ENCODE data around the gene ENOSF1. TPM values are rescaled to one million over a fixed set of nuclear protein-coding genes. Genes with fewer than 3 reads are reported as not detected.

Gene ENOSF1
- total RNA-seq, 5 donors from 2014 or later (not counting 1 experiment from before 2014, with no cell fraction given), result 70.8 to 97.6 (median 75.8) TPM

GRCh38 chr18:650428-650858 is 62.0 kb downstream of the ENOSF1 start:
- no peak overlapping the region for H3K4me3 ChIP-seq (ENCODE audit: control insufficient read depth in 1 of 2, extremely low read depth in 1 of 2, low read length in 1 of 2)
- ATAC-seq (replicated peaks in 1 of 4) (peak in 1 of 4 experiments; percentile 43), DNase-seq (peak in 1 of 35 experiments; percentile 11)
- 4% methylated on average over 3 of the region's 6 CpGs for WGBS (ENCODE audit: insufficient coverage)
- H3K27me3 ChIP-seq (replicated peaks in 1 of 2; ENCODE audit: control insufficient read depth in 2 of 2, extremely low read depth in 1 of 2, insufficient read depth in 2 of 2, low read length in 1 of 2), result peaks cover 0 to 15% of the 10 kb centered on the region in 2 experiments
- no peaks in the 10 kb centered on the region for H3K36me3 ChIP-seq (ENCODE audit: control insufficient read depth in 2 of 2, extremely low read depth in 1 of 2, insufficient read depth in 1 of 2, low read length in 1 of 2)
- no peaks in the 10 kb centered on the region for H3K9me3 ChIP-seq
- no peaks in the 10 kb centered on the region for H3K36me3 Mint-ChIP-seq
- H3K27ac ChIP-seq (ENCODE audit: low read length), result no peak overlapping the region
- H3K4me3 Mint-ChIP-seq, result peak overlapping the region in 2 of 3 donors; percentile 13 to 18
- no peaks in the 10 kb centered on the region for H3K9me3 Mint-ChIP-seq
- H3K27me3 Mint-ChIP-seq, result peaks cover 13 to 19% of the 10 kb centered on the region in 2 donors
- POLR2A ChIA-PET, result no interaction called here
- no peak overlapping the region for H3K27ac Mint-ChIP-seq
- CTCF ChIA-PET, result no interaction called here
- H3K4me1 ChIP-seq (ENCODE audit: control insufficient read depth in 1 of 2, extremely low read depth in 1 of 2, insufficient read depth in 2 of 2, low read length in 2 of 2), result no peaks in the 10 kb centered on the region
- H3K4me1 Mint-ChIP-seq, result peaks cover 4 to 8% (median 6%) of the 10 kb centered on the region in 3 donors

- DNase-seq, result no peak
- no peak for ATAC-seq (replicated peaks in 1 of 4)
- H3K4me1 ChIP-seq (ENCODE audit: control insufficient read depth in 1 of 2, extremely low read depth in 1 of 2, insufficient read depth in 2 of 2, low read length in 2 of 2), result no peaks in the 10 kb centered on the region
- H3K9me3 ChIP-seq, result no peaks in the 10 kb centered on the region
- WGBS (ENCODE audit: insufficient coverage), result no CpG with 5 or more reads among the region's 5 CpGs
- no peak overlapping the region for H3K4me3 ChIP-seq (ENCODE audit: control insufficient read depth in 1 of 2, extremely low read depth in 1 of 2, low read length in 1 of 2)
- CTCF ChIA-PET, result no interaction called here
- no peak overlapping the region for H3K4me3 Mint-ChIP-seq
- no peaks in the 10 kb centered on the region for H3K36me3 Mint-ChIP-seq
- H3K4me1 Mint-ChIP-seq, result peaks cover 4 to 8% (median 6%) of the 10 kb centered on the region in 3 donors
- no peak overlapping the region for H3K27ac ChIP-seq (ENCODE audit: low read length)
- POLR2A ChIA-PET, result no interaction called here
- peaks cover 12% of the 10 kb centered on the region in 2 donors for H3K27me3 Mint-ChIP-seq
- no peak overlapping the region for H3K27ac Mint-ChIP-seq
- no peaks in the 10 kb centered on the region for H3K9me3 Mint-ChIP-seq
- no peaks in the 10 kb centered on the region for H3K36me3 ChIP-seq (ENCODE audit: control insufficient read depth in 2 of 2, extremely low read depth in 1 of 2, insufficient read depth in 1 of 2, low read length in 1 of 2)
- peaks cover 0 to 5% of the 10 kb centered on the region in 2 experiments for H3K27me3 ChIP-seq (replicated peaks in 1 of 2; ENCODE audit: control insufficient read depth in 2 of 2, extremely low read depth in 1 of 2, insufficient read depth in 2 of 2, low read length in 1 of 2)
Observed at GRCh38 chr18:649341-649740, 63.1 kb downstream of the ENOSF1 start.

- Mint-ChIP-seq H3K4me1 (peaks cover 4 to 8% (median 6%) of the 10 kb centered on the region in 3 donors), H3K9me3 (no peaks in the 10 kb centered on the region), H3K36me3 (no peaks in the 10 kb centered on the region), H3K4me3 (no peak overlapping the region), H3K27me3 (peaks cover 2 to 7% of the 10 kb centered on the region in 2 donors), H3K27ac (no peak overlapping the region)
- H3K4me1 ChIP-seq (ENCODE audit: control insufficient read depth in 1 of 2, extremely low read depth in 1 of 2, insufficient read depth in 2 of 2, low read length in 2 of 2), result no peaks in the 10 kb centered on the region
- no peak overlapping the region for H3K27ac ChIP-seq (ENCODE audit: low read length)
- no peaks in the 10 kb centered on the region for H3K27me3 ChIP-seq (replicated peaks in 1 of 2; ENCODE audit: control insufficient read depth in 2 of 2, extremely low read depth in 1 of 2, insufficient read depth in 2 of 2, low read length in 1 of 2)
- ATAC-seq (replicated peaks in 1 of 4), result no peak
- POLR2A ChIA-PET, result interaction anchor here in 1 of 2 donors (0.6 kb wide), 1 partner anchor 54 kb away, joined by 6 read pairs; no protein-coding TSS in a partner anchor
- no peaks in the 10 kb centered on the region for H3K36me3 ChIP-seq (ENCODE audit: control insufficient read depth in 2 of 2, extremely low read depth in 1 of 2, insufficient read depth in 1 of 2, low read length in 1 of 2)
- H3K9me3 ChIP-seq, result no peaks in the 10 kb centered on the region
- 98% methylated on average over 5 of the region's 5 CpGs for WGBS (ENCODE audit: insufficient coverage)
- no peak overlapping the region for H3K4me3 ChIP-seq (ENCODE audit: control insufficient read depth in 1 of 2, extremely low read depth in 1 of 2, low read length in 1 of 2)
- DNase-seq, result no peak
- CTCF ChIA-PET, result no interaction called here
Observed at GRCh38 chr18:647304-647703, 65.1 kb downstream of the ENOSF1 start.

- Histone ChIP-seq H3K27me3 (replicated peaks in 1 of 2; ENCODE audit: control insufficient read depth in 2 of 2, extremely low read depth in 1 of 2, insufficient read depth in 2 of 2, low read length in 1 of 2) (no peaks in the 10 kb centered on the region), H3K4me3 (ENCODE audit: control insufficient read depth in 1 of 2, extremely low read depth in 1 of 2, low read length in 1 of 2) (no peak overlapping the region), H3K27ac (ENCODE audit: low read length) (no peak overlapping the region), H3K9me3 (no peaks in the 10 kb centered on the region), H3K36me3 (ENCODE audit: control insufficient read depth in 2 of 2, extremely low read depth in 1 of 2, insufficient read depth in 1 of 2, low read length in 1 of 2) (no peaks in the 10 kb centered on the region), H3K4me1 (ENCODE audit: control insufficient read depth in 1 of 2, extremely low read depth in 1 of 2, insufficient read depth in 2 of 2, low read length in 2 of 2) (no peaks in the 10 kb centered on the region)
- ATAC-seq (replicated peaks in 1 of 4) (no peak), DNase-seq (no peak)
- Mint-ChIP-seq H3K4me1 (no peaks in the 10 kb centered on the region), H3K36me3 (no peaks in the 10 kb centered on the region), H3K4me3 (no peak overlapping the region), H3K9me3 (no peaks in the 10 kb centered on the region), H3K27ac (no peak overlapping the region), H3K27me3 (peaks cover 0 to 3% of the 10 kb centered on the region in 2 donors)
- ChIA-PET CTCF (interaction anchor here in 1 of 2 donors (1.6 kb wide), 1 partner anchor 20 kb away, joined by 3 read pairs; no protein-coding TSS in a partner anchor), POLR2A (no interaction called here)
- WGBS (ENCODE audit: insufficient coverage), result 17% methylated on average over 2 of the region's 2 CpGs
Observed at GRCh38 chr18:644395-645004, 67.9 kb downstream of the ENOSF1 start.

- H3K9me3 Mint-ChIP-seq, result no peaks in the 10 kb centered on the region
- ChIA-PET CTCF (interaction anchor here in 1 of 2 donors (1.7 kb wide), 1 partner anchor 17 kb away, joined by 5 read pairs; no protein-coding TSS in a partner anchor), POLR2A (no interaction called here)
- H3K4me3 ChIP-seq (ENCODE audit: control insufficient read depth in 1 of 2, extremely low read depth in 1 of 2, low read length in 1 of 2), result no peak overlapping the region
- ATAC-seq (replicated peaks in 1 of 4) (no peak), DNase-seq (no peak)
- no peaks in the 10 kb centered on the region for H3K36me3 ChIP-seq (ENCODE audit: control insufficient read depth in 2 of 2, extremely low read depth in 1 of 2, insufficient read depth in 1 of 2, low read length in 1 of 2)
- H3K27ac ChIP-seq (ENCODE audit: low read length), result no peak overlapping the region
- H3K27ac Mint-ChIP-seq, result no peak overlapping the region
- H3K36me3 Mint-ChIP-seq, result no peaks in the 10 kb centered on the region
- no peaks in the 10 kb centered on the region for H3K4me1 Mint-ChIP-seq
- H3K4me3 Mint-ChIP-seq, result no peak overlapping the region
- H3K4me1 ChIP-seq (ENCODE audit: control insufficient read depth in 1 of 2, extremely low read depth in 1 of 2, insufficient read depth in 2 of 2, low read length in 2 of 2), result no peaks in the 10 kb centered on the region
- no peaks in the 10 kb centered on the region for H3K27me3 ChIP-seq (replicated peaks in 1 of 2; ENCODE audit: control insufficient read depth in 2 of 2, extremely low read depth in 1 of 2, insufficient read depth in 2 of 2, low read length in 1 of 2)
- no peaks in the 10 kb centered on the region for H3K9me3 ChIP-seq
- peaks cover 0 to 3% of the 10 kb centered on the region in 2 donors for H3K27me3 Mint-ChIP-seq
- WGBS (ENCODE audit: insufficient coverage), result no CpG with 5 or more reads among the region's 6 CpGs
Observed at GRCh38 chr18:641224-641623, 71.2 kb downstream of the ENOSF1 start.

GRCh38 chr18:635171-635570 is 77.3 kb downstream of the ENOSF1 start:
- DNase-seq (no peak), ATAC-seq (replicated peaks in 1 of 4) (no peak)
- no peaks in the 10 kb centered on the region for H3K27me3 ChIP-seq (replicated peaks in 1 of 2; ENCODE audit: control insufficient read depth in 2 of 2, extremely low read depth in 1 of 2, insufficient read depth in 2 of 2, low read length in 1 of 2)
- ChIA-PET CTCF (interaction anchor here in 1 of 2 donors (0.6 kb wide), 1 partner anchor 83 kb away, joined by 4 read pairs; no protein-coding TSS in a partner anchor), POLR2A (no interaction called here)
- H3K4me3 ChIP-seq (ENCODE audit: control insufficient read depth in 1 of 2, extremely low read depth in 1 of 2, low read length in 1 of 2), result no peak overlapping the region
- H3K4me3 Mint-ChIP-seq, result no peak overlapping the region
- no peaks in the 10 kb centered on the region for H3K9me3 ChIP-seq
- no peaks in the 10 kb centered on the region for H3K36me3 ChIP-seq (ENCODE audit: control insufficient read depth in 2 of 2, extremely low read depth in 1 of 2, insufficient read depth in 1 of 2, low read length in 1 of 2)
- H3K27ac Mint-ChIP-seq, result no peak overlapping the region
- no peak overlapping the region for H3K27ac ChIP-seq (ENCODE audit: low read length)
- no peaks in the 10 kb centered on the region for H3K4me1 ChIP-seq (ENCODE audit: control insufficient read depth in 1 of 2, extremely low read depth in 1 of 2, insufficient read depth in 2 of 2, low read length in 2 of 2)
- H3K9me3 Mint-ChIP-seq, result no peaks in the 10 kb centered on the region
- H3K36me3 Mint-ChIP-seq, result no peaks in the 10 kb centered on the region
- WGBS (ENCODE audit: insufficient coverage), result 81% methylated on average over 6 of the region's 8 CpGs
- peaks cover 0 to 7% of the 10 kb centered on the region in 2 donors for H3K27me3 Mint-ChIP-seq
- no peaks in the 10 kb centered on the region for H3K4me1 Mint-ChIP-seq

Measured in T-cell (primary cell).